Mammary epithelial cell (primary cell): ENCODE data around the gene AIP.

ENCODE experiments used
- CTCF ChIP-seq, 2 donors: IDR thresholded peaks in 1 of 2; conservative IDR thresholded peaks in 1 of 2; 2 replicates each; pipeline ENCODE4 v1.5.1; 2011 to 2012; ENCODE audit warnings: inconsistent platforms in 2 of 2, low read length in 2 of 2, mild to moderate bottlenecking in 2 of 2, control low read depth in 1 of 2, low read depth in 1 of 2; ENCODE audit not compliant: insufficient read depth in 1 of 2; ENCODE audit errors: extremely low read depth in 1 of 2
- EZH2 ChIP-seq: IDR thresholded peaks from 2 replicates; pipeline ENCODE4 v1.6.1; 2012; ENCODE audit warnings: low read length, inconsistent platforms, borderline replicate concordance

- TF ChIP-seq CTCF (conservative IDR thresholded peaks at IDR 0.05 in 1 of 2, IDR thresholded peaks at IDR 0.05 in 1 of 2; ENCODE audit: extremely low read depth in 1 of 2, insufficient read depth in 1 of 2, low read depth in 1 of 2, low read length in 2 of 2) (no peak), EZH2 (no peak)
These were observed 39.1 kb downstream of the AIP start for GRCh38 chr11:67521924-67522323.
